GM10248 (cell line): ENCODE measurements around the gene IL22RA1.

ENCODE experiments used
- CTCF ChIA-PET: fragments of 300-600 bp; sonication (Branson Sonifier 250); formaldehyde crosslinking; extraction: SDS; loops from one replicate; lab custom pipeline; 2021; ENCODE audit warnings: antibody characterized with exemption; lab: Yijun Ruan, JAX
- POLR2A ChIA-PET: fragments of 350-650 bp; sonication (Branson Sonifier 250); formaldehyde crosslinking; extraction: SDS; loops from one replicate; lab custom pipeline; 2020; ENCODE audit warnings: antibody characterized with exemption; lab: Yijun Ruan, JAX
- DNase-seq: peaks from one replicate; pipeline ENCODE4 v3.0.0; 2012; ENCODE audit errors: extremely low spot score
- TF ChIP-seq, protein P1 (sequence below): IDR thresholded peaks from 2 replicates; pipeline ENCODE4 v1.5.1; 2012; ENCODE audit warnings: mild to moderate bottlenecking, low read depth; ENCODE audit errors: extremely low read depth, missing control alignments, control extremely low read depth

Gene IL22RA1

DNA sequence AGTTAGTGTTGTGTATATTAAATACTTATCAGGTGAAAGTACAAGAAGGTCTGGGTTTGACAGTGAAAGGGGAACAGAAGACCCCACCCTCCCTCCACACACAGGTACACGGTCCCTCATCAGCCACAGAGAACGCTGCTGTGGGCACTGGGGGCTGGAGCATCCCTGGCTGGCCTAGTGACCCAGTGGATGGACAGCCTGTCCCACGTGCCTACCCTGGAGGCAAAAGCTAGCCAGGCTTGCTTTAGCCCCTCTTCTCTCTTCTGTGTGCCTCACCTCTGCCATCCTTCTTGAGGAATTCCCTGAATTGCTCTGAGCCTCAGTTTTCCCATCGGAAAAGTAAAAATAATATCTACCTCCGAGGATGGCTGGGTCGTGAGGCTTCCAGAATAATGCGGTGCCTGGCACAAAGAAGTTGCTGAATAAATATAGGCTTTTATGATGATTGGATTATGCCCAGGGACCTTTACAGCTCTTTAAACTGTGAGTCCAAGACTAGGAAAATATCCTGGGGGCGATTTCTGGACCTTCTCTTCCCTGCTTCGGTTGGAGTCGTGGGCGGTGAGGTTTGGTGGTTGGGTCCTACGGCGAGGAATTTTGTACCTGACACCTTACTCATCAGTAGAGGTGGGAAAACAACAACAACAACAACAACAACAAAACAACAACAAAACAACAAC, 43.2 kb upstream of the IL22RA1 start:
- DNase-seq: no peak
- ChIA-PET POLR2A (interaction anchor here (0.5 kb wide), 1 partner anchor 14 kb away, joined by 3 read pairs; no protein-coding TSS in a partner anchor), CTCF (interaction anchor here (1.2 to 19.3 kb wide), 5 partner anchors 10 to 229 kb away, joined by 3 to 433 read pairs (median 6); partner anchors contain the start of gene NIPAL3)
- TF ChIP-seq, protein P1, sequence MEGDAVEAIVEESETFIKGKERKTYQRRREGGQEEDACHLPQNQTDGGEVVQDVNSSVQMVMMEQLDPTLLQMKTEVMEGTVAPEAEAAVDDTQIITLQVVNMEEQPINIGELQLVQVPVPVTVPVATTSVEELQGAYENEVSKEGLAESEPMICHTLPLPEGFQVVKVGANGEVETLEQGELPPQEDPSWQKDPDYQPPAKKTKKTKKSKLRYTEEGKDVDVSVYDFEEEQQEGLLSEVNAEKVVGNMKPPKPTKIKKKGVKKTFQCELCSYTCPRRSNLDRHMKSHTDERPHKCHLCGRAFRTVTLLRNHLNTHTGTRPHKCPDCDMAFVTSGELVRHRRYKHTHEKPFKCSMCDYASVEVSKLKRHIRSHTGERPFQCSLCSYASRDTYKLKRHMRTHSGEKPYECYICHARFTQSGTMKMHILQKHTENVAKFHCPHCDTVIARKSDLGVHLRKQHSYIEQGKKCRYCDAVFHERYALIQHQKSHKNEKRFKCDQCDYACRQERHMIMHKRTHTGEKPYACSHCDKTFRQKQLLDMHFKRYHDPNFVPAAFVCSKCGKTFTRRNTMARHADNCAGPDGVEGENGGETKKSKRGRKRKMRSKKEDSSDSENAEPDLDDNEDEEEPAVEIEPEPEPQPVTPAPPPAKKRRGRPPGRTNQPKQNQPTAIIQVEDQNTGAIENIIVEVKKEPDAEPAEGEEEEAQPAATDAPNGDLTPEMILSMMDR: no peak

DNA sequence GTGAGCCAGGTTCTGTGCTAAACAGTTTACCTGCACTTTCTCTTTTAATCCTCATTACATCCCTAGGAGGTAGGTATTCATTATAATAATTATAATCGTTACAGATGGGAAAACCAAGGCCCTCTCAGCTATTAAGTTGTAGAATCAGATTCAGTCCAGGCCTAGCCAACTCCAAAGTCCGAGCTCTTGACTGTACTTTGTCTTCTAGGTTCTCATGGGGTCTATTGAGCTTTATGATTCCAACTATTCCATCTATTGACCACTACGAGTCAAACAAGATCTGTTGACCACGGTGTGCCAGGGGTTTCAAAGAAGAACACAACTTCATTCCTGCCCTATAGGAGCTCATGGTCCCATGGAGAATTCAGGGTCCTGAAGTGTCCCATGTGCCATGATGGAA, 42.1 kb upstream of the IL22RA1 start:
- no peak for DNase-seq
- ChIA-PET CTCF (interaction anchor here (0.7 to 19.3 kb wide), 6 partner anchors 11 to 208 kb away, joined by 3 to 433 read pairs (median 4); no protein-coding TSS in a partner anchor), POLR2A (no interaction called here)
- TF ChIP-seq, protein P1: no peak

DNA sequence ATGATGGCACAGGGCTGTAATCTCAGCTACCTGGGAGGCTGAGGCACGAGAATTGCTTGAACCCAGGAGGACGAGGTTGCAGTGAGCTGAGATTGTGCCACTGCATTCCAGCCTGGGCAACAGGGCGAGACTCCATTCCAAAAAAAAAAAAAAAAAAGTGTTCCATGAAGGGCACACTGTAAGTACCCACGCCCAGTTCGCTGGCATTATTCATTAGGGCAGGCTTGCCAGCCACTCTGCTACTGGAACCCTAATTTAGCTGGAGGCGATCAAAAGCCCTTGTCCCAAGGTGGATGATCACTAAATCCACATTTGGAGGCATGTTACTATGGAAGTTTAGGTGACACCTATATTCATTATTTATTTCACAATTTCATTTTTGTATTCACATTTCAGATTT, 39.1 kb upstream of the IL22RA1 start:
- TF ChIP-seq, protein P1: no peak
- no peak for DNase-seq
- ChIA-PET POLR2A (no interaction called here), CTCF (interaction anchor here (0.8 to 3.7 kb wide), 3 partner anchors 17 to 32 kb away, joined by 3 to 13 read pairs (median 4); no protein-coding TSS in a partner anchor)

DNA sequence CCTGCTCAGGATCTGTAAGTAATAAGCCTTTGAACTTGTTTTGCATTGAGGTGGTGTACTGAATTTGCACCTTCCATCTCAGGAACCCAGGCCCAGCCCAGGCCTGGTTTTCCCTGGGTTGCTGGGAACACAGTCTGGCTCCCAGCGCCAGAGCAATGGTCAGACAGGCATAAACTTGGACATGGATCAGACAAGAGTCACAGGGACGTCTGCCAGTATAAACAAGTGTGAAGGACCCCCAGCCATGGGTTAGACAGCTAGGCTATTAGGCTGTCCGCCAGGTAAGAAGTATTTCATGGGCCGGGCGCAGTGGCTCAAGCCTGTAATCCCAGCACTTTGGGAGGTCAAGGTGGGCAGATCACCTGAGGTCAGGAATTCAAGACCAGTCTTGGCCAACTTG, 38.7 kb upstream of the IL22RA1 start:
- TF ChIP-seq, protein P1: no peak
- CTCF ChIA-PET: interaction anchor here (0.8 to 3.7 kb wide), 4 partner anchors 17 to 31 kb away, joined by 3 to 13 read pairs (median 4); no protein-coding TSS in a partner anchor
- POLR2A ChIA-PET: no interaction called here

DNA sequence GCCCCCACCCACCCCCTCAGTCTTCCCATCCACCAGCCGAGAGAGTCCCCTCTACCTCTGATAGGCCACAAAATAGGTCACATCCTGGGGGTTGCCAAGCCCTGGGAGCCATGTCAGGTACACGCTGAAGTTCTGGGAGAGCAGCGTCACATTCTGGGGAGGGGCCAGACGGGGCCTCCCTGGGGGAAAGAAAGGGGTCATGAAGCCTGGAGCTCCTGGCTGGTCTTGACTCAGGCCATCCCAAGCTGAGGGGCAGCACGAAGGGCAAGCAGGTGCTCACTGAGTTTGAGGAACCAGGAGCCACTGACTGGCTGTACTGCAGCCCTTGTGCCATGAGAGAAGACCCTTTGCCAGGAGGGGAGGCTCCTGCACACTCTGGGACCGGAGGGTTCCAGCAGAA, 37.7 kb upstream of the IL22RA1 start:
- TF ChIP-seq, protein P1: no peak
- ChIA-PET POLR2A (interaction anchor here (0.6 kb wide), 1 partner anchor 12 kb away, joined by 3 read pairs; no protein-coding TSS in a partner anchor), CTCF (interaction anchor here (1.0 to 3.7 kb wide), 5 partner anchors 18 to 235 kb away, joined by 3 to 13 read pairs (median 4); partner anchors contain the start of gene NIPAL3)
- DNase-seq: no peak

More for the DNA sequence above, 38.7 kb upstream of the IL22RA1 start:
- DNase-seq: no peak

DNA sequence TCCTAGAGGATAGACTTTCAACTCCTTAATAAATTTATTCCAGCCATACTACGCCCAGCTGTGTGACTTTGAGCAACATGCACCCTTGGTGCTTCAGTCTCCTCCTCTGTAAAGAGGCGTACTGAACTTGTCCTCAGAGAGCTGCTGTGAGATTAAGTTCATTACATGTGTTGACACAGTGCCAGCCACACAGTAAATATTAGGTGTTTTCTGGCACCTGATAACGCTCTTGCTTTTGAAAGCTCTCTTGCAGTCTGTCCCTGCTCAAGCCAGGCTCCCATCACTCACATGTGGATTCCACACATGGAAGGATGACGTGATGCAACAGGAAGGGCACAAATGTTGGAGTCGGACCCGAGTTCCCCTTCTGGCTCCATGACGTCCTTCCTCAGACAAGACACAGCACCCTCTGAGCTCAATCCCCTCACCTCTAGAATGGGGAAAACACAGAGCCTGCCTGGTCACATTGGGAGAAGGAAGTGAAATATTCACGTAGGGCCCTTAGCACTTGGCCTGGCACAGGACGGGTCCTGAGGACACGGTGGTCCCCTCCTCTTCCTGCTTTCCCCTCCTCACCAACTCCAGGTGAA, 36.4 kb upstream of the IL22RA1 start:
- TF ChIP-seq, protein P1: no peak
- DNase-seq: no peak
- ChIA-PET POLR2A (interaction anchor here (0.6 to 1.0 kb wide), 2 partner anchors 8 to 153 kb away, joined by 3 read pairs; no protein-coding TSS in a partner anchor), CTCF (interaction anchor here (1.0 to 2.6 kb wide), 10 partner anchors 9 to 214 kb away, joined by 3 to 11 read pairs (median 4); partner anchors contain the start of gene IFNLR1)
